Ecto neural progenitor cell (in vitro differentiated cells): ENCODE measurements around the gene HMSD.
"Not testable (repeated sequence)": the region's sequence is repeated elsewhere in the genome, so short reads cannot be mapped to it uniquely, and the experiment has no call there.

Experiments
- DNase-seq: peaks from one replicate; pipeline ENCODE4 v3.0.0-alpha.2; 2018; ENCODE audit warnings: low spot score

The HMSD gene, protein sequence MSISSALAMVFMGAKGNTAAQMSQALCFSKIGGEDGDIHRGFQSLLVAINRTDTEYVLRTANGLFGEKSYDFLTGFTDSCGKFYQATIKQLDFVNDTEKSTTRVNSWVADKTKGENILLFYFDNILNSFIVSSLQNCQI

DNA sequence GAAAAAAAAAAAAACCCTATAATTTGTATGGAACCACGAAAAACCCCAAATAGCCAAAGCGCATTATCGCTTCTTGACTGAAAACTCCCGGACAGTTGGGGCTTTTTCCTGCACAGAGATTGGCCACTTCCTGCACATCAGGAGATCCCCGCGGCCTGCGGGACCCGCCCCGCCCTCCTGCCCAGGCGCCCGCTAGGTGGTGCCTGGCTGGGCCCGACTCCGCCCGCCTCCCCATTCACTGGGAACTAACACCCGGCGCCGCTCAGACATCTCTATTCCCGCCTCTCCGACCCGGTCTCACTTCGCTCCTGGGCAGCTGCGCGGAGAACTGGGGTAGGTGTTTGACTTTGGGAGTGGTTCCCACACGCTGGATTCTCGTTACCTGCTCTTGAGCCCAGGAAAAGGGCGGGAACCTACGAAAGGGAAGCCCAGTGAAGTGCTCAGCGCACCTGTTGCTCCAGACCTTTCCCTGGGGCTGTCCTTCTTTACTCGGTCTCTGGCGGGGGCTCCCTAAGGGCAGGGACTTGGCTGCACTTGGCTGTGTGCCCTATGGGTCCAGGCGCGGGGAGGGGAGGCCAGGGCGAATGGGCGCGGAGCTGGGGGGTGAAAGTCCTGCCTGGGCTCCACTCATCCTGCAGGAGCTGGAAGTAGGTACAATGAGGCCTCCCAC lies at the start of gene HMSD:
Gene HMSD, plus strand, starts transcription at position 234 of the 670 bp plus-strand sequence. CDS start 4,155 bp downstream, outside the sequence.
- DNase-seq: peak; percentile 80

DNA sequence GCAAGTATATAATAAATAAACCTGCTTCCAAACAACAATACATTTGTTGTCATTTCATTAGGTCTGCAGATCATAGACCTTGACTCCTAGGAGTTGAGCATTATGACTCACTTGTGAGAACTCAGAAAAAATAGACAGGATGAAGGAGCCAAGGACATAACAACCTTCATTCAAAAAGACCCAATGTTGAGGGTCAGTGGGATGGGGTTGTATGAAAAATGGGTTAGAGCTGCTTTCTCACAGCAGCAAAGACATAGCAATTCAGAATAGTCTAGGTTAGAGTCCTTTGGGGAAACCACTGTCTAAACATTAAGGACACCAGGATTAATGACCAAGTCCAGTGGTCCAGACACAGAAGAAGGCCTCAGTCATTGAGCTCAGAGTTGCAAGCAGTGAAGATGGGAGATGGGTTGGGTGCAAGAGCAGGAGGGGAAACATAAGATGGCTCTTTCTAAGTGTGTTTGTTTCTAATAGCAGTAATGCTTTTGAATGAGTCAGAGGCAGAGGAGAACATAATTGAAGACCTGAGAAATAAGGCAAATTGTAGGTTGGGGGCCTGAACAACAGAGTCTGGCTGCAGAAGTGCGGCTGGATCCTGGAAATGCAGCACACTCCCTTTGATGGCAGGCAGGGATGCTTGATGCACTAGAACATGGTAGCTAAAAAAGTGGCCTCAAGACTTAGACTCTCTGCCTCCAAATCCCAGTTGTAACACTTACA lies 45.1 kb upstream of the HMSD start:
- no peak for DNase-seq

DNA sequence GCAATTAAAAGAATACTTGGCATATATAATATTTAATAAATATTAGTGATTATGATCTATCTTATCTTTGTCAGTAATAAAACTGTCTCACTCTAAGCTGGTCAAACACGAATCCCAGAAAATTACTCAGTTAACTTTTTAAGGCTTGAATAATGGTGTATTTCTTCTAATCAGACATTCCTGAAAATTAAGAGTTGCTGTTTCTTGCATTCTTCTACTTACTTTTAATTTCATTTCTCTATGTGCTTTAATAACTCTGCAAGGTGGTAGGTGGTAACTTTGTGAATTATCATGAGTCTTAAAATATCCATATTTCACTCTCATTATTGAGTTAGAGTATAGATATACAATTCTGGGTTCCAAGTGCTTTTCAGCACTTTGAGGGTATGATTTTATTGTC lies 44.4 kb upstream of the HMSD start:
- DNase-seq: no peak

DNA sequence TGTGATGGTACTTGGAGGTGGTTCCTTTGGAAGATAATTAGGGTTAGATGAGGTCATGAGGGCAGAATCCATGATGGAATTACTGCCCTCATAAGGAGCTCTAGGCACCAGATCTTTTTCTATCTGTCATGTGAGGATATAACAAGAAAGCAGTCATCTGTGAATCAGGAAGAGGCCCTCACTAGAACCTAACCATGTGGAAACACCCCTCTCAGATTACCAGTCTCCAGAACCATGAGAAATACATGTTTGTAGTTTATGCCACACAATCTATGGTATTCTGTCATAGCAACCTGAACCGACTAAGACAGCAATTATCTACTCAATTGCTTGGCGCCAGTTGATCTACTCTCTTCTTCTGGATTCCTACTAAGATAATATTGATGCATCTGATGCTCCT lies 43.7 kb upstream of the HMSD start:
- DNase-seq: no peak

DNA sequence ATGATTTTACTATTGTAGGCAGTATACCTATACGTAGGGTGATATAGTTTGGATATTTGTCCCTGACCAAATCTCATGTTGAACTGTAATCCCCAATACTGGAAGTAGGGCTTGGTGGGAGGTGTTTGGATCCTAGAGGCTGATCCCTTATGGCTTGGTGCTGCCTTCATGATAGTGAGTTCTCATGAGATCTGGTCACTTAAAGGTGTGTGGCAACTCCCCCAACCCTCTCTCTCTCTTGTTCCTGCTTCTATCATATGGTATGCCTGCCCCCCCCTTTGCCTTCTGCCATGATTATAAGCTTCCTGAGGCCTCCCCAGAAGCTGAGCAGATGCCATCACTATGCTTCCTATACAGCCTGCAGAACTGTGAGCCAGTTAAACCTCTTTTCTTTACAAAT lies 43.0 kb upstream of the HMSD start:
- no peak for DNase-seq

DNA sequence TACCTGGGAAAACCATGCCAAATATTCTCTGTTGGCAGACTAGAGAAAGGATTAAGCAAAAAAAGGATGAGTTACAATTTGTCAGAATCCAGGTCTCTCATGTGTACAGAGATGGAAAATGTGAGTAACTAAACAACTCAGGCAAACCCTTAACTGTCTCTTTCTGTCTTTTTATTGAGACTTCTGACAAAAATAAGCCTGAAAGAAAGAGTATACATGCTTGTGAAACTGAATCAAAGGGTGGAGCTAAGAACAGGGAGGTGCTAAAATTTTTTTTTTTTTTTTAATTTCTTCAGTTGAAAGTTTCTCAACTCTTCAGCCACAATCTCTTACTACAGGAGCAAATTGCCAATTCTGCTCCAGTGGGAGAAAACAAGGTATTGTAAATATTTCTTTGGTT lies 41.4 kb upstream of the HMSD start, which contains the start of gene SERPINB10:
Gene SERPINB10, plus strand, starts transcription at position 295 of the 400 bp plus-strand sequence. CDS start 7,553 bp downstream, outside the sequence.
- DNase-seq: no peak

DNA sequence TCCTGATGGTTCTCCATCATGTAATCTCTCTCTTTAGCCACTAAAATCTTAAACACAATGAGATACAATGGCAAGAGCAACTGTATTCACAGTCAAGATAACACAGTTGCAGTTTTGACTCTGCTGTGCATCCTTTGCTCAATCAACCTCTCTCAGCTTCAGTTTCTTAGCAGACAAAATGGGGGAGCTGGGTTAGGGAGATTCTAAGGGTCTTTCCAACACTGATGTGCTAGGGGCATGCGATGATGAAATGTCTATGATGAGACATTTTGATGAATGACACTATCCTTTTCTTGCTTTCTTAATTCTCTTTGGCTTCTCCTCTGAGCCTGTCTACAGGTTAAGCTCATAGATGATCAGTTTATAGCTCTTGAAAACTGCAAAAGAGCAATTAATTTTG lies 40.2 kb upstream of the HMSD start:
- no peak for DNase-seq

DNA sequence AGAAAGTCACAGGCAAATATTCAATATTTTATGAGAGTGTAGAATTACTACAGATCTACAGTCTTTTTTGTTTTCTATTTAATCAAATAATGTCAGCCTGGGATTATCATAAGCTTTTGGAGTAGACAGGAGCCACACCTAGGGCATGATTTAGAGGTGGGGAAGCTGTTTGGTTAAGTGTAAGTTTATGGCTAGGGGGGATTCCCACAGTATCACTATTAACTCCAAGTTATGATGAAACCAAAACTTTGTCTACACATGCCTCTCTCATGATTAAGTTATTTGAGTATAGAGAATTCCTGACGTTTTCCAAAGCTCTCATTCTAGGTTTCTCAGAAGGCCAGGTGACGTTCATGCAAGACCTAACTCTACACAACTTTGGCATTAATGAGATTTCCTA lies 39.2 kb upstream of the HMSD start:
- DNase-seq: no peak

DNA sequence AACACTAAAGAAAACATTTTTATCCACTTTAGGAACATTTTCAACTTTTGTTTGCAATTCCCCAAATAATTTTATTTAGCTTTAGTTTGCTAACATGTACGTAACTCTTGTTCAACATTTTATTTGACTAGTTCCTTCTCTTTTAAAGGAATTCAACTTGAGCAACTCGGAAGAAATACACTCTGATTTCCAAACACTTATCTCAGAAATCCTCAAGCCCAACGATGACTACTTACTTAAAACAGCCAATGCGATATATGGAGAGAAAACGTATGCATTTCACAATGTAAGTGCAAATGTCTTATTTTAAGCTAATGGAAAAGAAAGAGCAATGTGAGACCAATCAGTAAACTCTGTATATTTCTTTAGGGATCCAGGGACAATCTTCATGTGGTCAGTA lies 31.3 kb upstream of the HMSD start:
- DNase-seq: no peak

DNA sequence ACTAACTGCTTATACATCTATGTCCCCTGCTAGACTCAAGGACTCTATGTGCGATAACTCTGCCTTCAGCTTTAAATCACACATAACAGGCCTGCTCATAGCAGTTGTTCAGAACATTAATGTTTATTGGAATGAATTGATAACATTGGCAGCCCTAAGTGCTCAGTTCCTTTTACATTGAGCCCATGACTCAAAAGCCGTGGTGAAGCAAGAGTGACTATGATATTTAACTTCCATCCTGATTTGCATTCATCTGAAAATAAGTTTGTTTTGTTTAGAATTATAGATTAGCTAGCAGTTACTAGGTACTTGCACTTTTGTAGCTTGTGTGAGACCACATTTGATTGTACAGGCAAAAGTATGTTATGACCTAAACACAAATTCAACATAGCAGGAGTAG lies 27.1 kb upstream of the HMSD start:
- DNase-seq: no peak

DNA sequence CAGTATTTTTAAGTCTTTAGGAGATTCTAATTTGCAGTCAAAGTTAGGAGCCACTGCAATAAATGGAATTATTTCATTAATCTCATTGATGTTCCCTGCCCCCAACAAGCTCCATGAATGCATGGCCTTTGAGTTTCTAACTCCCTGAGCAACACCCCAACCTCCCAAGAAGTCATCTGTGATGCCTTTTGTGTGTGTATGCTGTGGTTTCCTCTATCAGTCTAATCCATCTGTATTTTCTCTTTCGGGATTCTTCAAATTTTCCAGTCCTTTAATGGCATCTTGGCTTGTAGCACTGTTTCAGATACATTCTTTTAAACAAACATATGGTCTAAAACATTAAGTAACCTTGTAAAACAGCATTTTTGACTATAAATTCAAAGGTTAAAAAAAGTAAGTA lies 24.6 kb upstream of the HMSD start:
- no peak for DNase-seq

DNA sequence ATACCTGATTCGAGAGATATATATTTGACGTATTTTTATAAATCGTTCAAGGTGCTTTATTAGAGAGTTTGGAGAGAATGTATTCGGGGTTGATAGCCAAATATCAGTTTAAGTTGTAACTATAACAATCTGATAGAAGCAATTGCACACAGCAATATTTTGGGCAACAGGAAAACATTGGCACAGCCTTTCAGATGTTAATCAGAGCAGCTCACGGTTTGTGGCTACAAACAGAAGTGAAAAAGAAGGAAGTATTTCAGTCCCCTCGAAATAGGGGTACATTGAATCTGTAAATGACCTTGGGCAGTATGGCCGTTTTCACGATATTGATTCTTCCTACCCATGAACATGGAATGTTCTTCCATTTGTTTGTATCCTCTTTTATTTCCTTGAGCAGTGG lies 20.8 kb upstream of the HMSD start:
- DNase-seq: no peak

DNA sequence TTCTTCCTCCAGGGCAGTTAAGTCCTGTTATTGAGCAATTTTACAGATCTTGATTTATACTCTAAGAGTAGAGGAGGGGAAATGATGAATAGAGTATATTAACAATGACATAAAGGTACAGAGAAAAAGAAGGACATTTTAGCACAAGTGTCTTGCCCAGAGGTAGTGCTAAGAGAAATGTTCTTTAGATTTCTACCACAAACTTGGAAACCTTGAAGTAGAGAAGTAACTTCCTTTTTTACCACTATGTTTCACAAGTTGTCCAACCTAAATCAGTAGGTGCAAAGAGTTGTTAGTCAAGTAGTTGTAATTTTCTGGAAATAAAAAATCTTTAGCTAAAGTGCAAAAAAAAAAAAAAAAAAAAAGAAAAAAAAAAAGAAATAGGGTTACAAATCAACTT lies 19.7 kb upstream of the HMSD start:
- DNase-seq: not testable (repeated sequence)

DNA sequence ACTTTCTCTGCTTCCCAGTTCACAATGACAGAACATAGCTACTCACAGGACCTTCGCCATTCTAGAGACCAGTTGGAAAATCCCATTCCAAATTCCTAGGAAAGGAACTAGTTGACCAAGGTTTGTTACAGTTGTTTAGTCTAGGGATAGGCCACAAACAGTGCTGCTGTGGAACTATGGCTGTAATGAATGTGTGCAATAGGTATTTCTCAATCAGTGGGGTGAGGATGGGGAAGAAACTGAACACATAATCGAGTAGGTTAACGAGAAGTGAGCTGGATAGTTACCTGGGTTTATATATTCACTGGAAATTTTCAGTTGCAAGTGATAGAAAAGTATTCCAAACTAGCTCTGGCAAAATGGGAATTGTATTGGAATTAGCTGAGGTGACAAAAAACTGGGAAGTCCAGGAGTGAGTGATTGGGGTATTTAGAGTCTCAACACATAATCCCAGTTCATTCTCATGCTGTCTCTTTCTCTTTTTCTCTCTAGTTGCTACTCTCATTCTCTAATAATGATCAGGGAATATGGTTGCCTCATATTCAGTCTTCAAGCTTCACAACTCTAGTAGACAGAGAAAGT lies 18.2 kb upstream of the HMSD start:
- no peak for DNase-seq

DNA sequence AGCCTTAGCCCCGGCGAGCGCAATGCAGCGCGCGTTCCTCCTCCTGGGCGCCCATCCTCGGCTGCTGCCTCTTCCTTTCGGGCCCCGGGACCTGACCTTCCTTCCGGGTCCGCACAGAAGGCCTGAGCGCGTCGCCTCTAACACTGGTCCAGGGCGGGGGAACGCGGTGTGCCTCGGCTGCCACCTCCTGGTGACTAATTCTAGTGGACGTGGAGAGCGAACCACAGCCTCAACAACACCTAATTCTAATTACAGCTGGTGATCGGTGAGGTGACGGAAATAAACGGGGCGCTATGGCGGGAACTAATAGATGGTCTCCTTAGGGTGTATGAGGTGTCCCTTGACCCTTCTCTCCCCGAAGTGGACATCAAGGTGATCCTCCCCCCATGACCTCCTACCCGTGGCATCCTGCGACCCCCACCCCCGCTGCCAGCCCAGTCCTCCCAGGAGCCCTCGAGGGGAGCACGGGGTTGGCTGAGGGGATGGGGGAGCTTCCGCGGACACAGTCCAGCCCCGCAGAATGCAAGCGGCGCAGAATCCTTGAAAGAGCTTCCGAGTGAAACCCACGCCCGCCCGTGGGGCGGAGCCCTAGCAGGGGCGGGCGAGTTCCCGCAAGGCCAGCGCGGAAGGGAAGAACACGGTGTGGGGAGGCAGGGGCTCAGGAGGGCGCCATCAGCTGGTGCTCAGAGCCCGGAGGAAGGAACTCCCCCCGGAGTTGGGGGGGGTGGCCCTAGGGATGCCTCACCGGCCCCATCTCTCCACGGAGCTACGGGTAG lies 12.8 kb upstream of the HMSD start:
- DNase-seq: peak; percentile 87

DNA sequence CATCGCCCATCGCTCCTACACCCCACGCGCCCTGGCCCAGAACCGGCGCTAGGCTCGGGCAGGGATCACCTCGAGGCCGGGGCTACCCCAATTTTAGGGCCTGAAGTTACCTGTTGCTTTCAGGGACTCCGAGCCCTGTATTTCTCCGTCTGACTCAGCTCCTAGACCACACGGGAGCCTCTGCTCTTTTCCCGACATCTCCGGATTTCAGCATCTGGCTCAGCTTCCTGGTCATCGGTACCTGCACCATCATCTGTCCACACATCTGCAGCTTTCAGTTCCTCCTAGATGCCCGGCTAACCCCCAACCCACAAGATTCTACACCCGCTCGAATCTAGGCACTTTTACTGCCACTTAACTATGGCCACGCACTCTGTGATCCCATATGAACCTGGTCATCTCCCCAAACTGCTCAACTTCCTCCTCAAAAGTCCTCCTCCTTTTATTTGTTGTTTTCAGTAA lies 12.1 kb upstream of the HMSD start:
- DNase-seq: no peak

DNA sequence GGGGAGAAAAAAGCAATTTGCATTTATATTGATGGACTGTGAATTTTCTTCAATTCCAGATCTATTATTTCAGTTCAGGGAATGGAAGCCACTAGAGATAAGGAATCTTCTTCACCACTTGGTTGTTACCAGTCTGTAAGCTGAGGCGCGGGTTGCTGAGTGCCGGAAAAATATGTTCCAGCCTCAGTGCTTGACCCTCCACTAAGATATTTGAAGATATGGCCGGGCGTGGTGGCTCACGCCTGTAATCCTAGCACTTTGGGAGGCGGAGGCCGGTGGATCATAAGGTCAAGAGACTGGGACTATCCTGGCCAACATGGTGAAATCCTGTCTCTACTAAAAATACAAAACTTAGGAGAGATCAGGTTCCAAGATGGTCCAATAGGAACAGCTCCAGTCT lies 9.1 kb upstream of the HMSD start:
- DNase-seq: no peak

DNA sequence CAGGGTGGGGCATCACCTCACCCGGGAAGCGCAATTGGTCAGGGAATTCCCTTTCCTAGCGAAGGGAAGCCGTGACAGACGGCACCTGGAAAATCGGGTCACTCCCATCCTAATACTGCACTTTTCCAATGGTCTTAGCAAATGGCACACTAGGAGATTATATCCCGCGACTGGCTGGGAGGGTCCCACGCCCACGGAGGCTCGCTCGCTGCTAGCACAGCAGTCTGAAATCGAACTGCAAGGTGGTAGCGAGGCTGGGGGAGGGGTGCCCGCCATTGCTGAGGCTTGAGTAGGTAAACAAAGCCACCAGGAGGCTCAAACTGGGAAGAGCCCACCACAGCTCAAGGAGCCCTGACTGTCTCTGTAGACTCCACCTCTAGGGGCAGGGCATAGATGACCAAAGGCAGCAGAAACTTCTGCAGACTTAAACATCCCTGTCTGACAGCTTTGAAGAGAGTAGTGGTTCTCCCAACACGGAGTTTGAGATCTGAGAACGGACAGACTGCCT lies 8.5 kb upstream of the HMSD start:
- not testable (repeated sequence) for DNase-seq

DNA sequence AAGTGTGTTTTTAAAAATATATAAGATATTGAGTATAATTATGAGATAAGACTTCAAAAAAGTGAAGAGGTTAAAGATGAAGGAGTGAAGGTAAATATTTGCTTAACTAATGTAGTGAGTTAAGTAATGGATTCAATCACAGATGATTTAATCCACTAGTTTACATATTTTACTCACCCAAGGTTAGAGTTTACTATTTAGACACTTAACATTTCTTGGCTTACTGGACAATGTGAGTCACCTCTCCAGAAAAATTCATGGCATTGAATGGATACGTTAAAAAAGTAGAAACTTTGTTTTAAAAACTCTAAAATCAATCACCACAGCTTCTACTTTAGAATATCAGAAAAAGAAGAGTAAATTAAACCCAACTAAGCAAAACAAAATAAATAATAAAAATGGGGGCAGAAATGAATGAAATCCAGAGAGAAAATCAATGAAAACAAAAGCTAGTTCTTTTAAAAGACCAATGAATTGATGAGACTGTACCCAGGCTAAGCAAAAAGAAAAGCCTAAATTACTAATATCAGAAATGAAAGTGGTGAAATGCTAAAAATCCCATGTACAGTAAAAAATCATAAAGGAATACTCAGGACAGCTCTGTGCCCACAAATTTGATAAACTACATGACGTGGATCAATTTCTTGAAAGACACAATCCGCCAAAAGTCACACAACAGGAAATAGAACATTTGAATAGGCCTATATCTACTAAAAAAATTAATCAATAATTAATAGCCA lies 1.9 kb upstream of the HMSD start:
- no peak for DNase-seq

DNA sequence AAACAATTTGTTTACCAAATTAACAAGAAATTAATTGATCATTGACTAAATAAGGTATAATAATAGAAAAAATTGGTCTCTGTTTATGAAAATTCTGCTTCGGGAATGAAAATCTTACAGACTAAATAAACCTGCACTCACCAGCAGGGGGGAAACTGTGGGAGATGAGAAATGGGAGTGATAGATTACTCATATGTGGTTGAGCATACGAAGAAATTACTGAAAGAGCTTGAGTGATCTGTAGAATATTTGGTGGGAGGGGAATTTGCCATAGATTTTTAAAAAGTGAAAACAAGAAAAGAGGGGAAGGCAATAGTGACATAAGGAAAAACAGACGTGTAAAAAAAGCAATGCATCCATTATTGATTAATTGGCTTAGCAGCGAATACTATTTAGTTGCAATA lies 2.2 kb downstream of the HMSD start:
- DNase-seq: no peak

DNA sequence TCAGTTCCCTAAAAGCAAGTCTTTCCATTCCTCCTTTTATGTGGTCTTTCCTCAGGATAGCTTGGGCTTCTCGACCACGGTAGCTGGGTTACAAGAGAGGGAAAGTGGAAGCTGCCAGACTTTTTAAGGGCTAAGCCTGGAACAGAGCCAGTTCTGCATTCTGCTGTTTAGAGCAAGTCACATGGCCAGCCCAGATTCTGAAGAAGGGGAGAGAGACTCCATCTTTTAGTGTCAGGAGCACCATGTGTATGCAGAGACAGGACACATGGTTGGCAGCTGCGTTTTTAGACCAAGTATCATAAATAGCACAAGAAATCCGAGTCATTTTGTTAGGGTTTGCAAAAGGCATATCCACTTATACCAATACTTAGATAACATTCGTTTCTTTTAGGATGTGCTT lies 4.7 kb downstream of the HMSD start:
- no peak for DNase-seq
